GM18526 (cell line): ENCODE results near the gene C6orf47.

ENCODE experiments used
- POLR2A ChIP-seq: IDR thresholded peaks from 3 replicates; pipeline ENCODE4 v1.6.1; 2011; ENCODE audit not compliant: insufficient read length; ENCODE audit errors: extremely low read depth

Gene C6orf47

DNA sequence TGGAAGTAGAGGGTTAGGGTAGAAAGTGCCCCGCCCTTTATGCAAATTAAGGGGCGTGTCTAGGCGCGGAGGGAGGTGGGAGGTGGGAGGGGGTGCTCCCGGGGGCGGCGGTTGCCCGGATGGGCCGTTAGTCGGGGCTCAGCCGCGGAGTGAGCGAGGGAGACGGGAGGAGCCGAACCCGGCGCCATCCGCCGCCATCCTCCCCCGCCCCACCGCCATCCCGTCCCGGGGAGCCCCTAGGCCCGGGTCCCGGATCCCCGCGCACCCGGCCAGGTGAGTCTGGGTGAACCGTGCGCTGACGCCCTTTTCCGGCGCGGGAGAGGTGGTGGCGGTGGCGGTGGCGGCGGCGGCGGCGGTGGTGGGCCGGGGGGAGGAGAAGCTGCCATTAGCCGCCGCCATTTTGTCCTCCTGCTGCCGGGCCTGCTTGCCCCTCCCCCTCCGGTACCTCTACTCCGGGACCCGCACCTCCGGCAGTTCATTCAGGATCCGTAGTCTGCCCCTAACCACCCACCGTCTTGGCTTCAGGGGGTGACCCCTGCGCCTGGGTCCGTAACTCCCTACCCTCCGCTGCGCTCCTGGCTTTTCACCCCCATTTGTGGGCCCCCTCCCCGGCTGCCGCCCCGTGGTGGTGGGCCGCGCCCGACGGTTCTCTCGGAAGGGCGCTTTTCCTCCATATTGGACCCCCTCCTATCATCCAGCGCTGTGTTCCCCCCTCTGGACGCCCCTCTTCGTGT lies 39.8 kb downstream of the C6orf47 start, which contains the start of gene PRRC2A:
Gene PRRC2A, plus strand, starts transcription at position 130 of the 734 bp plus-strand sequence. CDS start 2,075 bp downstream, outside the sequence.
- peak; percentile 49 for TF ChIP-seq POLR2A

DNA sequence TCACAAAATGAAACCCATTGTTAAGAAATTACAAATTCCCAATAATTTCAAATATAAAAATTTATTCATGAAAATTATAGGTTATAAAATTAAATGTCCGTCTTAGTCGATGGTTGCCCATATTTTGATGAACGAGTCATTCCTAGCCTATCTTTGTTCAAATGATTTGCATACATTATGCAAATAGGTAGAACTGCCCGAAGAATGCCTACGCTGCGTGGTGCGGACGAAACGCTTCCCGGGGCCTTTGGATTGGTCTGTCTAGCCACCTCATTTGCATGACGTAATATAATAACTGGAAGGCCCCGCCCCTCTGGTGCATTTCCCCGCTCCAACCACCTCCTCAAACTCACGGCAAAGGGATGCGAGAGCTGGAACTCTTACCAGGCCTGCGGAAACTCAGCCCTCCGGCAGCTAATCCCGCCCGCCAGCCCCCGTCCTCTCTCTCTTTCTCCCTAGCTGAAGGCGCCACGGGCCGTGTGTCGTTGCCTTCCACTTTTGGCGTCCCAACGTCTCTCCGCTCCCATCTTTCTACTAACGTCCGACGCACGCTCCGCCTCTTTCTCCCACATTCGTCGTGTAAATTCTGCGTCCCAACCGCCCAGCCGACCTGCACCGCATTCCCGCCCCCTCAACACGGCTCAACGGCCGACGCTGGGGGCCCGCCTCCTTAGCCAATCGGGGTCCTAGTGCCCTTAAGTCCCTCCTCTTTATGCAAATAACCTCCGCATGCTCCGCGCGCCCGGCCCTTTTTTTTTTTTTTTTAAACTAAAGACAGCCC lies 40.6 kb downstream of the C6orf47 start:
- TF ChIP-seq POLR2A, result peak; percentile 93

DNA sequence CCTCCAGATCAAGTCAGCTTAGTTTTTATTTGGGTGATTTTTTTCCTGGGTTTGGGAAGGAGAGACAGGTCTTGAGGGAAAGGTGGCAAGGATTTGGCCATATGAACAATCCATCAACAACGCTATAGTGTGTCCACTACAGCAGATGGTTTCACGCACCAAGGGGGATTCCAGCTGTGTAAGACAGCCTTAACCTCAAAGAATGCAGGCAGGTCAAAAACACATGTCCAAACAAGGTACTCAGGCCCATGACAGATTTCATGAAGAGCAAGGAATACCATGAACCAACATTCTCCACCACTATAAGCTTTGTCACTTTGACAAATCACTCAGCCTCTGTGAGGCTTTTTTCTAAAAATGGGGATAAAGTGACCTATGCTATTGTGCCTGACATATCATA lies 43.6 kb downstream of the C6orf47 start:
- no peak for TF ChIP-seq POLR2A

DNA sequence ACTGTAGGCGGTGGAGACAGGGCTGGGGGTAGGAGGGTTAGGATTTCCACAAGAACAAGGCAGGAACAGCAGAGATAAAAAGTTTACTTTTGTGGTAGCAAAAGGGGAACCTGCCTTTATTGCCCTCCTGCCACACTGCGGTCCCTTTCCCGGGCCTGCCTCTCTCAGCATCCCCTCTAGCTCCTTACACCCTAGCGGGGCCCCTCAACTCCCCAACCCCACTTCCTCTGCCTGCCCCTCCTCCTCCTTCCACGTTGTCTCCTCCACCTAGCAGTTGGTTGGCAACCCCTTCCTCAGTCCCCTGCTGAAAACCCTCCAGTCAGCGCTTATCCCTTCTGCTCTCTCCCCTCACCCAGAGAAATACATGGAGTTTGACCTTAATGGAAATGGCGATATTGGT lies 44.8 kb downstream of the C6orf47 start:
- TF ChIP-seq POLR2A, result no peak

DNA sequence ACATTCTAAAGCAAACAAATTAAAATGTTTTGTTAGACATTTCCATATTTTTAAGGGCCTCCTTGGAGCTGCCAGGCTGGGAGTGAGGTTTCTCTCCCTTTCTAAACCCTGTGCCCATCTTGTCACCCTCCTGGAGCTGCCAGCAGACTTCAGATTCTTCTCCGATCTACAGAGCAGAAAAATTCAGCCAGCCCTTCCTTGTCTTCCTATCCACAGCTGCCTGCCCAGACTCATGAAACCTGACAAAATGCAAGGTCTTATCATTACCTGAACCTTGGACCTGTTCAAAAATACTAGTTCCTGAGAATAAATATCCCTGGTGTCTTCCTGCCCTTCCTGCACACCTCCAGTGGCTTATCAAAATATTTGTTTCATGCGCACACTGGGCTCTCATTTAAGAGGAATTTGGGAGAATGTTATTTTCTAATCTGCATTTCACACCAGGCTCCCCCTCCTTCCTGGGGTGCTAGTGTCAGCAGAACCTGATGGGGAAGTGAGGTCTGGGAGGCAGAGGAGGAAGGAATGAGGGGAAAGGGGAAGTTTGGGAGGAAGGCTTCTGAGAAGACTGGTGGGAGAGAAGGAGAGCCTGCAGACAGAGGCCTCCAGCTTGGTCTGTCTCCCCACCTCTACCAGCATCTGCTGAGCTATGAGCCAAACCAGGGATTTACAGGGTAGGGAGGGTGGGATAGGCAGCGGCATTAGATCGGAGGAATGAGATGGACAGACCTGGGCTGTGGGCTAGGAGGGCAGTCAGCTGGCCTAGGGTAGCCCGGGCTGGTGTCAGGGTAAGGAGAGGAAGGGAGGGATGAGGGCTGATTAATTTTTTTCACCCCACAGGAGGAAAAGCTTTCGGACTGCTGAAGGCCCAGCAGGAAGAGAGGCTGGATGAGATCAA lies 45.6 kb downstream of the C6orf47 start, which contains the start of gene AIF1:
Gene AIF1, plus strand, starts transcription at position 551 of the 895 bp plus-strand sequence. Its CDS starts 96 bp downstream, at position 647.
- no peak for TF ChIP-seq POLR2A

DNA sequence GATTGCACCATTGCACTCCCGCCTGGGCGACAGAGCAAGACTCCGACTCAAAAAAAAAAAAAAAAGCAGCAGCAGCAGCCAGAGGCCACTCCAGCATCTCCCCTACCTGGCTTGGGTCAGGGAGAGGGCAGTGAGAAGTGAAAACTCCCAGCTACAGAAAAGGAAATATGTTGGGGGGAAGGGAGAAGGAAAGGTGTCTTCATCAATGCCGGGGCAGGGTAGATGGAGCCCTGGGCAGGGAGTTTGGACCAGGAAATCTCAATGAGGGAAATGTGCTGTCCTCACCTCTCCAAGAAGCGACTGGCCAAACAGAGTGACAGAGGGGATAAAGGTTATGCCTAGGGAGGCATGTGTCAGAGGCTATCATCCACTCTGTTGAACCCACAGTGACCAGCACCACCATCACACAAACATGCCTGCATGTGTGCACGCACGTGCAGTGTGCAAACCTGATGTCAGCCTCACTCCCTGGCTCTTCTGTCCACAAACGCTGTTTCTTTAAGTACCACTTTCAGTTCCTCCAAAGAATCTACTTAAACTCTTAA lies 46.4 kb downstream of the C6orf47 start:
- TF ChIP-seq POLR2A, result no peak

DNA sequence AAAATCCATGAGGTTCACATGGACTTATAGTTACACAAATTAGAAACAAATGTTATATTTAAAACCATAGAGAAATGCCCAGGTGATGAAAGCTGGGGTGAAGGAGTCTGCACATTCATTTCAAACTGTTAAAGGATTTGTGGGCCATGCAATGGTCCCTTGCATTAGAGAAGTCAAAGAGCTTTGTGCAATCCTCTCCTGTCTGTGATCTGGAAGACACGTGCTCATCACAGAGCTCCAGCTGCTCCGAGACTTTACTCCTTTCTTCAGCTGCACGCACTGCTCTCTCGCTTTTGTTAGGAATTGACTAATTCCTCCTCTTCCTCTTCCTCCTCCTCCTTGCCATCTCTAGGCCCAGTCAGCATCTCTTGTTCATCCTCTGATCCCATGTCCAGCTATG lies 49.6 kb downstream of the C6orf47 start:
- TF ChIP-seq POLR2A, result no peak

DNA sequence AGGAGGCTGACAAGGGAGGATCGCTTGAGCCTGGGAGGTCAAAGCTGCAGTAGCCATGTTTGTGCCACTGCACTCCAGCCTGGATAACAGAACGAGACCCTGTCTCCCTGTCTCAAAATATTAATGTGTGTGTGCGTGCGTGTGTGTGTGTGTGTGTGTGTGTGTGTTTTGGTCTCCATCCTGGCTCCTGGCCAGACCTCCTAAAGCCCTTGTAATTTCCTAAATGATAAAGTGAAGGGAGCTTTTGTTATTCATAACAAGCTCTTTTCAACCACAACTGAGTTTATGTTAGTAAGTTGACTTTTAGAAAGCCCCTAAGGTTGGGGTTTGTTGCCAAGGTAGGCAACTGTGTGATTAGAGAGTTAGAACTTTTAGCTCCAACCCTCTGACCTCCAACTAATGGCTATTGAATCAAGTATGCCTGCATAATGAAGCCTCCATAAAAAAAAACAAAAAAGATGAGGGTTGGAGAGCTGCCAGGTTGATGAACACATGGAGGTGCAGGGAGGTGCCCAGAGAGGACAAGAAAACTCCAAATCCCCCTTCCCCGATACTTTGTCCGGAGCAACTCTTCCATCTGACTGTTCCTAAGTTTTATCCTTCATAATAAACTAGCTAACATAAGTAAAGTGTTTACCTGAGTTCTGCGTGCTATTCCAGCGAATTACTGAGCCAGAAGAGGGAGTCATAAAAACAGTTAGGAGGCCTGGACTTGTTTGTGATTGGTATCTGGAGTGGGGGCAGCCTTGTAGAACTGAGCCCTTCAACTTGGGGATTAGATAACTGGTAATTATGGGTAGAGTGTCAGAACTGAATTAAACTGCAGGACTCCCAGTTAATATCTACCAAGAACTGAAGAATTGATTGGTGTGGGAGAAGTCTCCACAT lies 50.8 kb downstream of the C6orf47 start:
- no peak for TF ChIP-seq POLR2A
